Upper lobe of left lung (tissue), 6 donors: ENCODE results near the gene PLAAT5. TPM values are rescaled to one million over a fixed set of nuclear protein-coding genes. Genes with fewer than 3 reads are reported as not detected.

Source experiments
- ATAC-seq, 2 donors: fragments of 200-7000 bp; cut with Tn5 transposase; one replicate each; pipeline ENCODE4 v1.9.1; 2022; ENCODE audit warnings: mild to moderate bottlenecking in 2 of 2, moderate library complexity in 2 of 2; ENCODE audit not compliant: low FRiP score in 2 of 2
- DNase-seq, 2 donors: peaks; one replicate each; pipeline ENCODE4 v3.0.0-alpha.2; 2019 to 2020
- H3K27ac ChIP-seq, 4 donors: fragments of 200-600 bp; sonication (generic); one replicate each; pipeline ENCODE4 v1.5.1; 2016 to 2019
- H3K27me3 ChIP-seq, 4 donors: fragments of 200-600 bp; sonication (generic); one replicate each; pipeline ENCODE4 v1.5.1; 2017 to 2019
- H3K36me3 ChIP-seq, 4 donors: fragments of 200-600 bp; sonication (generic); one replicate each; pipeline ENCODE4 v1.5.1; 2016 to 2019
- H3K4me1 ChIP-seq, 4 donors: fragments of 200-600 bp; sonication (generic); one replicate each; pipeline ENCODE4 v1.5.1; 2018 to 2019
- H3K4me3 ChIP-seq, 4 donors: fragments of 200-600 bp; sonication (generic); one replicate each; pipeline ENCODE4 v1.5.1; 2017 to 2019; ENCODE audit warnings: mild to moderate bottlenecking in 2 of 4, moderate library complexity in 1 of 4
- H3K9me3 ChIP-seq, 4 donors: fragments of 200-600 bp; sonication (generic); one replicate each; pipeline ENCODE4 v1.5.1; 2018 to 2019
- CTCF ChIP-seq, 6 experiments: fragments of 450-650 bp in 4 of 6; fragments of 200-600 bp in 2 of 6; sonication (generic) in 2 of 6; IDR thresholded peaks; one replicate each; pipeline ENCODE4 v1.5.1; 2016 to 2019; ENCODE audit warnings: antibody characterized with exemption in 6 of 6
- EP300 ChIP-seq, 4 donors: sonication (generic); formaldehyde crosslinking; IDR thresholded peaks; one replicate each; pipeline ENCODE4 v1.5.1; 2017; ENCODE audit warnings: antibody characterized with exemption in 4 of 4, control low read depth in 2 of 4
- POLR2A ChIP-seq, 4 donors: fragments of 450-650 bp; IDR thresholded peaks; one replicate each; pipeline ENCODE4 v1.5.1; 2016 to 2017; ENCODE audit warnings: antibody characterized with exemption in 4 of 4, mild to moderate bottlenecking in 2 of 4
- POLR2AphosphoS5 ChIP-seq, 2 donors: sonication (generic); formaldehyde crosslinking; IDR thresholded peaks; one replicate each; pipeline ENCODE4 v1.5.1; 2017; ENCODE audit warnings: antibody characterized with exemption in 2 of 2
- WGBS, 2 donors: methylation state at CpG; one replicate each; pipeline ENCODE4 v1.1.5; 2017 to 2018; 5-methylcytosine and 5-hydroxymethylcytosine counted together
- total RNA-seq, 6 donors: library from RNA; depleted of rRNA in 4 of 6; stranded (reverse); fragments of >200 nt in 4 of 6; gene quantifications; one replicate each; pipeline versions ENCODE4 v1.1.0 to v1.2.1, GENCODE V29; 2016 to 2021
- donor health status: DM: no; HTN: no; CAD: no; lungs with moderate emphysema.
- donor health status: DM: no; HTN: yes; CAD: no; lungs with severe emphysema.

PLAAT5 gene
- total RNA-seq, 6 donors from 2014 or later = 1.0 to 7.2 (median 3.1) TPM

- no peaks in the 10 kb centered on the region for H3K36me3 ChIP-seq
- no peaks in the 10 kb centered on the region for H3K9me3 ChIP-seq
- TF ChIP-seq POLR2AphosphoS5 (IDR thresholded peaks at IDR 0.05) (no peak), EP300 (IDR thresholded peaks at IDR 0.05) (no peak), POLR2A (IDR thresholded peaks at IDR 0.05) (no peak), CTCF (IDR thresholded peaks at IDR 0.05) (no peak)
- ATAC-seq (no peak), DNase-seq (no peak)
- peaks cover 36 to 64% (median 46%) of the 10 kb centered on the region in 4 donors for H3K4me1 ChIP-seq
- no peak overlapping the region for H3K4me3 ChIP-seq
- peak overlapping the region in 3 of 4 donors; percentile 9 to 94 (median 91) for H3K27ac ChIP-seq
- no peaks in the 10 kb centered on the region for H3K27me3 ChIP-seq
- whole genome bisulfite sequencing, 2 donors = 68 to 76% methylated on average over 5 of the region's 5 CpGs
Observed at GRCh38 chr11:63534895-63535461, 44.0 kb upstream of the PLAAT5 start.

GRCh38 chr11:63534076-63534475 is 43.1 kb upstream of the PLAAT5 start:
- Histone ChIP-seq H3K9me3 (no peaks in the 10 kb centered on the region), H3K4me3 (no peak overlapping the region), H3K4me1 (peaks cover 37 to 65% (median 48%) of the 10 kb centered on the region in 4 donors), H3K27me3 (no peaks in the 10 kb centered on the region), H3K36me3 (no peaks in the 10 kb centered on the region), H3K27ac (no peak overlapping the region)
- WGBS, 2 donors = 76 to 89% methylated on average over 3 of the region's 3 CpGs
- no peak for ATAC-seq
- DNase-seq = no peak
- TF ChIP-seq POLR2A (IDR thresholded peaks at IDR 0.05) (no peak), CTCF (IDR thresholded peaks at IDR 0.05) (no peak), EP300 (IDR thresholded peaks at IDR 0.05) (no peak), POLR2AphosphoS5 (IDR thresholded peaks at IDR 0.05) (no peak)

DNA sequence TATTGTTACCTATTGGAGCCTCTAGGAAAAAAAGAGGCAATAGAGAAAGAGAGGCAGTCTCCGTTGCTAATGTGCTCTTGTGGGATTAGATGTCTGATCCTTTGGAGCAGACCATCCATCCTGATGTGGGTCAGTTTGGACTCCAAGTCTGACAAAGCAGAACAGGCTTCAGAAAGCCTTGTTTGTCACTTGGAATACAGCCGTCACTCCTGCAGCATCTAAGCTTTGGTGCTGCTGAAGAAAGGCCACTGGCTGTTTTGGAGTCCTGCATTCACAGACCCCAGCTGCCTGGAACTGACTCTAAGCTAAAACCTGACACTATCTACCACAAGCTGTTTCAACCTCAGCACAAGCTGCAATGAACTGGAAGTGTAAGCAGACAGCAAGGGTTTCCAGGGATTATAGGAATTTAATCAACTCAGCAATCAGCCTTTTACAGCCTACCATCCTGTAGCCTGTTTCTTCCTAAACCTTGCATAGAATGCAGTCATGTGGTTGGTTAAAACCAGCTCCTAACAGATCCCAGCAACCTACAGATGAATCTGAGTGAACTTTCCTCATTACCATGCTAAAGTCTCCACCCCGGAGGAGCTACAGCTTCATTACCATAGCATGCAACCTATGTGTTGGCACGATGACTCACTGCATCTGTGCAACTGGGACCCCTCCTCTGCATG is 42.0 kb upstream of the PLAAT5 start:
- Histone ChIP-seq H3K27ac (no peak overlapping the region), H3K4me3 (no peak overlapping the region), H3K4me1 (peaks cover 31 to 54% (median 39%) of the 10 kb centered on the region in 4 donors), H3K36me3 (no peaks in the 10 kb centered on the region), H3K9me3 (no peaks in the 10 kb centered on the region), H3K27me3 (no peaks in the 10 kb centered on the region)
- WGBS, 2 donors = 92 to 95% methylated on average over 4 of the region's 4 CpGs
- ATAC-seq = no peak
- DNase-seq = no peak
- TF ChIP-seq CTCF (IDR thresholded peaks at IDR 0.05) = no peak
- TF ChIP-seq EP300 (IDR thresholded peaks at IDR 0.05) = no peak
- no peak for TF ChIP-seq POLR2AphosphoS5 (IDR thresholded peaks at IDR 0.05)
- TF ChIP-seq POLR2A (IDR thresholded peaks at IDR 0.05) = no peak

DNA sequence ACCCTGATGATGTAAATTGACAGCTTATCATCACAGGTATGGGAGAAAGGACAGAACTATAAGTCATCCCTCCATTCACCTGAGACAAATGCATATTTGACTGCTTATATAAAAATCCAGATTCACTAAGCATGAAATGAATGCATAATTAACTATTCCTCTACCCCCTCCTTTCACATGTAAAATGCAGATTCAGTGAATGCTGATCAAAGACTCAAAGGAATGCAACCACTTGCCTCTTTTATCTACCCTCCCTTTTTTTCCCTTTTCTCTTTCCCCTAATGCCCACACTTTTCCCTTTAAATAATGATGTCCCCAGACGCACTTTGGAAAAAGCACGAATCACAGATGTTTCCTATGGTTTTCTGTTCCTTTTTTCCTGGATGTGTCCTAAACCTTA is 41.1 kb upstream of the PLAAT5 start:
- TF ChIP-seq CTCF (IDR thresholded peaks at IDR 0.05) = no peak
- no peak for TF ChIP-seq POLR2AphosphoS5 (IDR thresholded peaks at IDR 0.05)
- TF ChIP-seq POLR2A (IDR thresholded peaks at IDR 0.05) = no peak
- no peak for TF ChIP-seq EP300 (IDR thresholded peaks at IDR 0.05)
- Histone ChIP-seq H3K27me3 (no peaks in the 10 kb centered on the region), H3K27ac (peak overlapping the region; percentile 75 to 83 (median 81)), H3K36me3 (no peaks in the 10 kb centered on the region), H3K4me3 (no peak overlapping the region), H3K9me3 (no peaks in the 10 kb centered on the region), H3K4me1 (peaks cover 26 to 46% (median 32%) of the 10 kb centered on the region in 4 donors)
- WGBS, 2 donors = 70 to 82% methylated on average over 2 of the region's 2 CpGs
- DNase-seq = no peak
- no peak for ATAC-seq
